Activated CD8-positive, alpha-beta memory T cell treated with anti-CD3 and anti-CD28 coated beads, Interleukin-2, amount 10 ng/mL, durations not matched to agents 7 days and 5 days (primary cell): ENCODE results near the gene RPTOR. TPM values are rescaled to one million over a fixed set of nuclear protein-coding genes. Genes with fewer than 3 reads are reported as not detected.

Experiments used
- ATAC-seq: fragments of 150-1000 bp; cut with Tn5 transposase; one replicate; pipeline ENCODE4 v1.10.0; 2021; ENCODE audit warnings: moderate library complexity
- CTCF ChIA-PET: fragments of 350-600 bp; sonication (Branson Sonifier 250); formaldehyde crosslinking; loops from one replicate; lab custom pipeline; 2021; ENCODE audit warnings: antibody characterized with exemption; lab: Charles Lee
- DNase-seq: peaks from one replicate; pipeline ENCODE4 v3.0.0-alpha.2; 2020
- H3K27ac Mint-ChIP-seq: one replicate; pipeline ENCODE4 v1.8.0; 2021; ENCODE audit warnings: mild to moderate bottlenecking, mixed read lengths
- H3K27me3 Mint-ChIP-seq: one replicate; pipeline ENCODE4 v1.8.0; 2021; ENCODE audit warnings: mixed read lengths
- H3K36me3 Mint-ChIP-seq: one replicate; pipeline ENCODE4 v1.8.0; 2021; ENCODE audit warnings: mild to moderate bottlenecking, mixed read lengths
- H3K4me1 Mint-ChIP-seq: one replicate; pipeline ENCODE4 v1.8.0; 2021; ENCODE audit warnings: mixed read lengths
- H3K4me3 Mint-ChIP-seq: one replicate; pipeline ENCODE4 v1.8.0; 2021; ENCODE audit warnings: mild to moderate bottlenecking, moderate library complexity, mixed read lengths
- H3K9me3 Mint-ChIP-seq: one replicate; pipeline ENCODE4 v1.8.0; 2022; ENCODE audit warnings: low read depth, mixed read lengths
- total RNA-seq, 2 experiments: library from RNA; stranded (reverse); gene quantifications; one replicate each; pipeline ENCODE4 v1.2.3, GENCODE V29; 2021

RPTOR gene
- total RNA-seq, 2 experiments from 2014 or later: 60.4 to 87.0 TPM

DNA sequence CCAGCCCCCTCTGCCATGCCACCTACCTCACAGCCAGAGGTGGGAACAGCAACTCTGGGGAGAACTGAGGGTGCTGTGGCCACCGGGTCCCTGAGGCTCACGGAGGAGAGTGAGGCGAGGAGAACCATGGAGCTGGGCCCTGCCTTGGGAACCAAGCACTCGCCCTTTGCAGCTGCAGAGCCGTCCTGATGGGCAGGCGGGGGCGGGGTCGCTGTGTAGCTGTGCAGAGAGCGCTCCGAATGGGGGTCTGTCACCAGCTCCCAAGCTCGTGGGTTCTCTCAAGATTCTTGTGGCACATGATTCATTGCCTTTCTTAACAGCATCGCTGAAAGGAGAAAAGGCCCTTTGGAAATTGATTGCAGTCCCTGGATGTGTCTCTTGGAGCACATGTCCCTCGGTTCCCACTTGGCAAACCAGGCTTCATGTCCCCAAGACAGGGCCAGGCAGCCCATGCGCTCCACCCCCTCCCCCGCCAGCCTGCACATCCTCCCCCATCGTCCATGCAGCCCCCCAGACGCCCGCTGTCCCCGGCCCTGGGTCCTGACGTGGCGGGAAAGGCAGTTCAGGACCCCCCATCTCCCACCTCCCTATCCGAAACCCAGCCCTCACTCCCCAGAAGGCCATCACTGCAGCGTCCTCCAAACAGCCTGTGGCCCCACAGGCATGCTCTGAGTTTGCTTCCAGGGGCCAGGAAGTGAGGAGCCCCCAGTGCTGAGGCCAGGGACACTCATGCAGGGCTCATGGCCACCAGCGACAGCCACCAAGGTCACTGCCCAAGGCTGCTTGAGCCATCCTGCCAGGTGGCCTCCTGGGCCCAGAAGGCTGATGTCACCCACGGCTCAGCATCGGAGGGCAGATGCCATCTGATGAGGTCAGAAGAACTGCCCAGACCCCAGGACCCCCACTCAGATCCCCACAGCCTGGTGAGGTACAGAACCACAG is 426.4 kb downstream of the RPTOR start:
- Mint-ChIP-seq H3K27me3 (peaks cover 13% of the 10 kb centered on the region), H3K9me3 (no peaks in the 10 kb centered on the region), H3K4me3 (no peak overlapping the region), H3K4me1 (peaks cover 14% of the 10 kb centered on the region), H3K27ac (peak overlapping the region; percentile 70), H3K36me3 (peaks cover 1% of the 10 kb centered on the region)
- ATAC-seq: no peak
- CTCF ChIA-PET: interaction anchor here (0.7 to 3.0 kb wide), 10 partner anchors 10 to 546 kb away, joined by 3 to 19 read pairs (median 3); no protein-coding TSS in a partner anchor
- DNase-seq: no peak

DNA sequence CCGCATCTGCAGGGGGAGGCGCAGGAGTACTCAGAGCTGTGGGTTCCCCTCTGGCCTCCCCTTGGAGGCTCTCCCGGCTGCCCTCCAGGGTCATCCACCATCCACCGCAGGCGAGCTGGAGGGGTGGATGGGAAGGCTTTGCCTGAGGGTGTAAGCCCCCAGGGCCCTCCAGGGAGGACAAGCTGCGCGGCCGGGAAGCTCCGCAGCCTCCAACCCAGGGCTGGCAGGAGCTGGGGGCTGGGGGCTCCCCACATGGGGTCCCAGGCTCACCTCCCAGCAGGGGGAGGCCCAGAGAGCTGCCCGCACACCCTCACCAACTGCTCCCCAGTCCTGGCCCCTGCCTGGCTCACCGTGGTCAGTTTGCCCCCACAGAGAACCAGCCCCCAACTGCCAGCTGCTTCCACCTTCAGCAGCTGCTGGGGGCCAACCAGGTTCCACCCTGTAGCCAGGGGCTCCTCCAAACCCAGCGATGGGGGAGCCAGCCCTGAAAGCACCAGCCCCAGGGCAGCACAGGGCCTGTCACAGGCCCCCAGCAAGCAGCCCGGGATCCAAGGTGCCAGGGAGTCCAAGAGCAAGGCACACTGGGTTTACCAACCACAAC is 427.2 kb downstream of the RPTOR start:
- Mint-ChIP-seq H3K9me3 (no peaks in the 10 kb centered on the region), H3K27me3 (peaks cover 14% of the 10 kb centered on the region), H3K36me3 (no peaks in the 10 kb centered on the region), H3K27ac (no peak overlapping the region), H3K4me1 (peaks cover 14% of the 10 kb centered on the region), H3K4me3 (no peak overlapping the region)
- DNase-seq (no peak), ATAC-seq (no peak)
- CTCF ChIA-PET: interaction anchor here (0.7 to 3.0 kb wide), 5 partner anchors 10 to 424 kb away, joined by 3 to 12 read pairs (median 3); no protein-coding TSS in a partner anchor

DNA sequence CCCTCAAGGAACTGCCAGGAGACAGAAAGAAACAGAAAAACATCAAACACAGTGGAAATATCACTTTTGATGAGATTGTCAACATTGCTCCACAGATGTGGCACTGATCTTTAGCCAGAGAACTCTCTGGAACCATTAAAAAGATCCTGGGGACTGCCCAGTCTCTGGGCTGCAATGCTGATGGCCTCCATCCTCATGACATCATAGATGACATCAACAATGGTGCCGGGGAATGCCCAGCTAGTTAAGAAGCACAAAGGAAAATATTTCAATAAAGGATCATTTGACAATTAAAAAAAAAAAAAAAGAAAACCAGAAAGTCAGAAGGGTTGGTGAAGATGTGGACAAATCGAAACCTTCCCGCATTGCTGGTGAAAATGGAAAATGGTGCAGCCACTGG is 432.1 kb downstream of the RPTOR start:
- Mint-ChIP-seq H3K36me3 (no peaks in the 10 kb centered on the region), H3K4me1 (peaks cover 10% of the 10 kb centered on the region), H3K27me3 (peaks cover 19% of the 10 kb centered on the region), H3K27ac (no peak overlapping the region), H3K4me3 (no peak overlapping the region), H3K9me3 (no peaks in the 10 kb centered on the region)
- no peak for DNase-seq
- CTCF ChIA-PET: interaction anchor here (0.7 kb wide), 2 partner anchors 11 to 550 kb away, joined by 3 read pairs; no protein-coding TSS in a partner anchor
- no peak for ATAC-seq

DNA sequence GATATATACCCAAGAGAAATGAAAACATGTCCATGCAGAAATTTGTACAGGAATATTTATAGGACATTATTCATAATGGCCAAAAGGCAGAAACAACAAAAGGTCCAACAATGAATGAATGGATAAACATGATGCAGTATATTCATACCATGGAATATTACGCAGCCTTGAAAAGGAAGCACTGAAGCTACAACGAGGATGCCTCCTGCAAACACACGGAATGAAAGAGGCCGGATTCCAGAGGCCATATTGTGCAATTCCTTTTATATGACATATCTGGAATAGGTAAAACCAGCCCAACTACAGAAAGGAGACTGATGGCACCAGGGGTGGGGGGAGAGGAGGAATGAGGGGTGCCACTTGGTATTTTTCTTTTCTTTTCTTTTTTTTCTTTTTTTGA is 432.5 kb downstream of the RPTOR start:
- H3K27ac Mint-ChIP-seq: no peak overlapping the region
- DNase-seq: no peak
- no peak for ATAC-seq
- H3K27me3 Mint-ChIP-seq: peaks cover 21% of the 10 kb centered on the region
- no peaks in the 10 kb centered on the region for H3K36me3 Mint-ChIP-seq
- CTCF ChIA-PET: interaction anchor here (3.4 kb wide), 1 partner anchor 550 kb away, joined by 20 read pairs; no protein-coding TSS in a partner anchor
- no peaks in the 10 kb centered on the region for H3K9me3 Mint-ChIP-seq
- H3K4me1 Mint-ChIP-seq: peaks cover 10% of the 10 kb centered on the region
- no peak overlapping the region for H3K4me3 Mint-ChIP-seq

DNA sequence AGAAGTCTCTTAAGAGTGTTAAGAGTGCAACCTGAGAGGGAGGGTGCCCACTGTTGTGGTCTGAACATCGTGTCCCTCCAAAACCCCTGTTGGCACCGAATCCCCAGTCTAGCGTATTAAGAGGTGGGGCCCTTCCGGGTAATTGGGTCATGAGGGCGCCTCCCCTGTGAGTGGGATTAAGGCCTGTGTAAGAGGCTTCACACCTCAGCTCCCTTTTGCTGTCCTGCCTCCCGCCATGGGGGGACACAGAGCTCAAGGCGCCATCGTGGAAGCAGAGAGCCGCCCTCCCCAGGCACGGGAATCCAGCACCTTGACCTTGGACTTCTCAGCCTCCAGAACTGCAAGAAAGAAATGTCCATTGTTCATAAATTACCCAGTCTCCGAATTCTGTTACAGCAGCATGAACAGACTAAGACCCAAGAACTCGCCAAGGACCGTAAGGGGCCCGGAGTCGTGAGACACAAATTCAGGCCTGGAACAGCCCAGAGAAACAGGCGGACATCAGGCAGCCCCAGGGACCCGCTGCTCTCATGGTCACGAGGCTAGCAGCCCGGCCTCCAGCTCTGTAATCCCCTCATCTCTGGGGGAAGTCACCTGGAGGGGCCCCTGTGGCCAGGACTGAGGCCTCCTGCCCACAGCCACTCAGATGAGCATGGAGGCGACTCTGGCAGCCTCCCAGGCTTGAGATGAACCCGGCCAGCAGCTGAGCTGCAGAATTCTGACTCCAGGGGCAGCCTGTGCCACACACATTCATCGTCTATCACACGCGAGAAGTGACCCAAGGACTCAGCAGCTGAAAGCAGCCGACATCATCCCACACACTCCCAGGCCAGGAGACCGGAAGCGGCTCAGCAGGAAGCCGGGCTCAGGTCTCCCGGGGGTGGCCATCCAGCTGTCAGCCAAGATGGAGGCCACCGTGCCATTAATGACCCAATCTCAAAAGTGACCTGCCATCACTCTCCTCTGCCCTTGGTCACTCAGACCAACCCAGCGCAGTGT is 434.2 kb downstream of the RPTOR start:
- no peaks in the 10 kb centered on the region for H3K36me3 Mint-ChIP-seq
- peaks cover 21% of the 10 kb centered on the region for H3K27me3 Mint-ChIP-seq
- DNase-seq (no peak), ATAC-seq (no peak)
- no peaks in the 10 kb centered on the region for H3K9me3 Mint-ChIP-seq
- H3K27ac Mint-ChIP-seq: no peak overlapping the region
- H3K4me3 Mint-ChIP-seq: no peak overlapping the region
- peaks cover 10% of the 10 kb centered on the region for H3K4me1 Mint-ChIP-seq
- CTCF ChIA-PET: interaction anchor here (1.0 to 3.4 kb wide), 6 partner anchors 10 to 553 kb away, joined by 3 to 20 read pairs (median 3); partner anchors contain the start of gene CHMP6

DNA sequence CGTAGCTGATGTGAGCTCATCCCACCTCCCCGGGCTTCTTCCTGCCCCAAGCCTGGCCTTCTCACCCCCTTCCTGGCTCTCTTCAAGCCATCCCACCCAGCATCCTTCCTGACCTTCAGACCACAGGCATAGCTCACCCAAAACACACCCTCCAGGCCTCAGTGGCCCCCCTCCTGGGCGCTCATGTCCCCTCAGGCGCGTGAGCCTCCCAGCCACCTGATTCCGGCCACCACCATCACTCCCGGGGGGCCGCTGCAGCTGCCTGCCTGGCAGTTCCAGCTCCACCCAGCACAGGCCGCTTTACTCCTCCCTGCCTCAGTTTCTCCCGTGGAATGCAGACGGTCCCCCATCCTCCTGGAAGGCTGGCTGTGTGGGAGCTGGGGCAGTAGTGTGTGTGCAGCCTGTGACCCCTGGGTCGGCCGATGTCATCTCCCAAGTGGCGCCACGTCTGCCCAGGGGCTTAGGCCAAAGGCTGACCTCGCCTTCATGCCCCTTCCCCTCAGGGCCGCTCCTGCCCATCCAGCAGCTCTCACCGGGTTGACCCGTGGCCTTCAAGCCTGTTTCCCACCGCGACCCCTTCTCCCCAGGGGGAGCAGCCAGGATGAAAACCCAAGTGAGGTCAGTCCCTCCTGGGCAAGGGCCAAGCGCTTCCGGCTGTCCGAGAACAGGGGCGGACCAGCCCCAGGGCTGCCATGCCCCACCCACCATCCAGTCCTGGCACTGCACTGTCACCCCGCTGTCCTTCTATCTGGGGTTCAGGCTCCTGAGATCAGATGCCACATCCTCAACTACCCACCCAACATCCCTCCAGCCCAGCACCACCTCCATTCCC is 435.1 kb downstream of the RPTOR start:
- Mint-ChIP-seq H3K4me3 (no peak overlapping the region), H3K9me3 (no peaks in the 10 kb centered on the region), H3K4me1 (peaks cover 10% of the 10 kb centered on the region), H3K27me3 (peaks cover 17% of the 10 kb centered on the region), H3K36me3 (no peaks in the 10 kb centered on the region), H3K27ac (no peak overlapping the region)
- ATAC-seq: no peak
- no peak for DNase-seq
- CTCF ChIA-PET: interaction anchor here (1.1 to 3.4 kb wide), 3 partner anchors 12 to 553 kb away, joined by 3 to 20 read pairs (median 8); partner anchors contain the start of gene CHMP6

DNA sequence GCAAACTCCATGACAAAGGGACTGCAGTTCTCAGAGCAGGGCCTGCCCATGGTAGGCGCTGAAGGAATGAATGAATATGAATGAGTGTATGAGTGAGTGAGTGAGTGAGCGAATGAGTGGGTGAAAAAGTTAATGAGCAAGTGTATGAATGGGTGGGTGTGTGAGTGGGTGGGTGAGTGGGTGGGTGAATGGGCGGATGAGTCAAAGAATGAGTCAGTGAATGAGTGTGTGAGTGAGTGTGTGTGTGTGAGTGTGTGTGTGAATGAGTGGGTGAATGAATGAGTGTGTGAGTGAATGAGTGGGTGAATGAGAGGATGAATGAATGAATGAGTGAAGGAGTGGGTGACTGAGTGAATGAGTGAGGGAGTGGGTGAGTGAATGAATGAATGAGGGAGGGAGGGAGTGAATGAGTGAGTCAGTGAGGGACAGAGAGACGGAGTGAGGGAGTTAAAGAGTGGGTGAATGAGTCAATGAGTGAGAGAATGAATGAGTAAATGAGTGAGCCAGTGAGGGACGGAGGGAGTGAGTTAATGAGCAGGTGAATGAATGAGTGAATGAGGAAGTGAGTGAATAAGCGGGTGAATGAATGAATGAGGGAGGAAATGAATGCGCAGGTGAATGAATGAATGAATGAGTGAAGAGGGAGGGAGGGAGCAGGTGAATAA is 435.9 kb downstream of the RPTOR start:
- no peaks in the 10 kb centered on the region for H3K36me3 Mint-ChIP-seq
- CTCF ChIA-PET: interaction anchor here (0.6 to 3.4 kb wide), 8 partner anchors 11 to 565 kb away, joined by 3 to 23 read pairs (median 4); no protein-coding TSS in a partner anchor
- ATAC-seq (peak; percentile 52), DNase-seq (no peak)
- peak overlapping the region; percentile 32 for H3K4me3 Mint-ChIP-seq
- no peaks in the 10 kb centered on the region for H3K9me3 Mint-ChIP-seq
- peaks cover 10% of the 10 kb centered on the region for H3K4me1 Mint-ChIP-seq
- peaks cover 11% of the 10 kb centered on the region for H3K27me3 Mint-ChIP-seq
- H3K27ac Mint-ChIP-seq: peak overlapping the region; percentile 17

DNA sequence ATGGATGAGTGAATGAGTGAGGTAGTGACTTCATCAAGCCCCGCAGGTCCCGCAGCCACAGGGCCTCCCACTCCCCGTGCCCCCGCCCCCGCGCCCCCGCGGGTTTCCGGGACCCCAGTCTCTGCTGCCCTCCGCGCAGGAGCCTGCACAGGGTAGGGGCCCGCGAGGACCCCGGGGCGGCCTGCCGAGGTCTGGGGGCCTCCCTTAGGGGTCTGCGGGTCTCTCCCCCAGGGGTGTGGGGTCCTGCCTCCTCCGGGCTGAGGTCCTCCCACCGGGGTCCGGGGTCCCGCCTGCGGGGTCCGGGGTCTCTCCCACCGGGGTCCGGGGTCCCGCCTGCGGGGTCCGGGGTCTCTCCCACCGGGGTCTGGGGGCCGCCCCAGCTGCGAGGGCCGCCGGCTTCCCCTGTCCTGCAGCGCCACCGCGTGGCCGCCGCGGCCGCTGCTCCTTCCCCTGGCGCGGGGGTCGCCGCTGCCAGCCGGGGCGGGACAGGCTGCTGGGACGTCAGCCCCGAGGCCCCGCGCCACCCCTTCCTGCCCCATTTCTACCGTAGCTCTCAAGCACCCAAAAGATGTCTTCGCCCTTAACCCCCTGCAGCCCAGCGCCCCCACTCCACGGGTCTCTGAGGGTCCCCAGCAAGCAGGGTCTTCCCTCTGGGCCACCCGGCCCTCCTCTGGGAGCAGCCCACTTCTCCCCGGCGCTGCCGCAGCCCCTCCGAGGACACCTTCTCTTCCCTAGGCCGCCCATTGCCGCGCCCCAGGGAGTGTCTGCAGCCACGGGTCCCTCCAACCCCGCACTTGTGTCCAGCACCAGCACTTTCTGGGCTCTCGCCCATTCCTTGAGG is 436.6 kb downstream of the RPTOR start:
- H3K4me1 Mint-ChIP-seq: peaks cover 10% of the 10 kb centered on the region
- H3K36me3 Mint-ChIP-seq: no peaks in the 10 kb centered on the region
- ATAC-seq (peak; percentile 61), DNase-seq (no peak)
- H3K4me3 Mint-ChIP-seq: peak overlapping the region; percentile 32
- H3K9me3 Mint-ChIP-seq: no peaks in the 10 kb centered on the region
- CTCF ChIA-PET: interaction anchor here (0.6 to 2.5 kb wide), 7 partner anchors 9 to 566 kb away, joined by 3 to 23 read pairs (median 4); no protein-coding TSS in a partner anchor
- peaks cover 11% of the 10 kb centered on the region for H3K27me3 Mint-ChIP-seq
- H3K27ac Mint-ChIP-seq: no peak overlapping the region

DNA sequence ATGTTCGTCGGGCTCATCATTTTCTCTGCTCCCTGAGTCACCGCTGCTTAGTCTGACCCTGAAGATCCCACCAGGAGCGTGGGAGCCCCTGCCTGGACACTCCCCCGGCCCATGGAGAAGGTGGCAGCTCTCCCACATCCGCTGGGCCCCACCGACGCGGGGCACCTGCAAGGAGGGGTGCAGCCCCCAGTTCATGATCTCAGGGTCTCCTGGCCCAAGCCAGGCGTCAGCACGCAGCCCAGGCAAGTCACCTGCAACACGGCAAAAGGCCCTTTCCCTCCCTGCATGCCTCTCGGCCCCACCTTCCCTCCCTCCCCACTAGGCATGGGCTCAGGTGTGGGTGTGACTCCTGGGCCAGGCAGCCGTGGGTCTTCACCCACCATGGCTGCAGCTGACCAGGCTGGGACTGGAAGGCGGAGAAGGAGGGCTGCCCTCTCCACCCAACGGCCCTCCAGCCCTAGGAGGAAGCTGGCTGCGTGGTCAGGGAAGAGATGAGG is 437.3 kb downstream of the RPTOR start:
- Mint-ChIP-seq H3K36me3 (no peaks in the 10 kb centered on the region), H3K4me1 (peaks cover 10% of the 10 kb centered on the region), H3K9me3 (no peaks in the 10 kb centered on the region), H3K4me3 (no peak overlapping the region), H3K27ac (no peak overlapping the region), H3K27me3 (peaks cover 8% of the 10 kb centered on the region)
- DNase-seq (no peak), ATAC-seq (no peak)
- CTCF ChIA-PET: interaction anchor here (0.6 to 2.5 kb wide), 6 partner anchors 8 to 566 kb away, joined by 3 to 23 read pairs (median 4); no protein-coding TSS in a partner anchor

DNA sequence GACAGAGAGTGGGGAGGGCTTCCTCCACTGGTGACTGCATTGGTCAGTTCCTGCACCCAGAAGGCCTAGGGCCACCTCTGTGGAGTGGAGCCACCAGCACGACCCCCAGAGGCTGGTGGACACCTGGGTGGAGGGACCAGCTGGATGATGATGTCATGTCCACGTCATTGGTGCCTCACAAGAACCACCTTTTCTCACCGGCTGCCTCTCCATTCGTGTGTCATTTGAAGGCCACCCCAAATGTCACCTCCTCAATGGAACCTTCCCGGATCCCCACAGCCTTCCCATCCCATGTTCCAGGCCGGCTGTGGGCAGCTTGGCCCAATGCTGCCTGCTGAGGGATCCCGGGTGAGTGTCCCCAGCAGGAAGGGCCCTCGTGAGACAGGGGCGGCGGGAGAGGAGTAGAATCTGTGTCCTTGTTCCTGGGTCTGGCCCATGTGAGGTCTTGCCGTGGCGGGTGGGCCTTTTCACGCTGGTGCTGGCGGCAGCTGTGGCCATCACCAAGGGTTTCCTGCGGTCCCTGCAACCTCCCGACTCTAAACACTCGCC is 437.9 kb downstream of the RPTOR start:
- no peak for DNase-seq
- H3K4me3 Mint-ChIP-seq: no peak overlapping the region
- H3K36me3 Mint-ChIP-seq: no peaks in the 10 kb centered on the region
- no peak for ATAC-seq
- H3K27me3 Mint-ChIP-seq: peaks cover 8% of the 10 kb centered on the region
- H3K9me3 Mint-ChIP-seq: no peaks in the 10 kb centered on the region
- CTCF ChIA-PET: interaction anchor here (0.8 to 2.5 kb wide), 3 partner anchors 10 to 555 kb away, joined by 3 to 23 read pairs (median 4); no protein-coding TSS in a partner anchor
- no peak overlapping the region for H3K27ac Mint-ChIP-seq
- peaks cover 10% of the 10 kb centered on the region for H3K4me1 Mint-ChIP-seq
